Vagina (tissue), 2 donors: ENCODE results near the gene IGFLR1.

Experiments used
- CTCF ChIP-seq, 3 experiments: fragments of 450-650 bp in 2 of 3; fragments of 200-600 bp in 1 of 3; sonication (generic) in 1 of 3; IDR thresholded peaks; one replicate each; pipeline ENCODE4 v1.5.1; 2017 to 2019; ENCODE audit warnings: antibody characterized with exemption in 3 of 3, mild to moderate bottlenecking in 2 of 3, moderate library complexity in 2 of 3
- POLR2A ChIP-seq, 2 donors: fragments of 450-650 bp; IDR thresholded peaks; one replicate each; pipeline ENCODE4 v1.6.1; 2017; ENCODE audit warnings: antibody characterized with exemption in 2 of 2, mild to moderate bottlenecking in 2 of 2, moderate library complexity in 2 of 2
- POLR2AphosphoS5 ChIP-seq, 2 donors: sonication (generic); formaldehyde crosslinking; IDR thresholded peaks; one replicate each; pipeline ENCODE4 v1.9.0; 2017; ENCODE audit warnings: antibody characterized with exemption in 2 of 2, mild to moderate bottlenecking in 2 of 2, low read depth in 1 of 2; ENCODE audit not compliant: insufficient read depth in 1 of 2

GRCh38 chr19:35757749-35758608, 15.7 kb upstream of the IGFLR1 start, which contains the start of gene PROSER3:
- TF ChIP-seq CTCF (IDR thresholded peaks at IDR 0.05) (no peak), POLR2AphosphoS5 (IDR thresholded peaks at IDR 0.05; ENCODE audit: insufficient read depth in 1 of 2, low read depth in 1 of 2) (peak; percentile 82 to 90), POLR2A (IDR thresholded peaks at IDR 0.05) (peak in 1 of 2 donors; percentile 59)
